Measurements from ENCODE around the gene MCUB.

The MCUB gene

GRCh38 chr4:109699553-109700225 lies 139.6 kb downstream of the MCUB start:
- Histone ChIP-seq H3F3A (ENCODE audit: low read depth) (no peaks in the 10 kb centered on the region), H3K9me2 (replicated peaks; ENCODE audit: low read depth, low read length) (no peaks in the 10 kb centered on the region), H4K20me1 (ENCODE audit: insufficient read depth, low read length, poor library complexity, severe bottlenecking) (peaks cover 7% of the 10 kb centered on the region), H3K9me3 (ENCODE audit: insufficient read depth, low read depth, low read length) (no peaks in the 10 kb centered on the region), H3K4me2 (ENCODE audit: low read depth, low read length, poor library complexity, severe bottlenecking) (peak overlapping the region; percentile 79), H3K79me2 (ENCODE audit: insufficient read depth, low read length) (peaks cover 57% of the 10 kb centered on the region), H3K36me3 (ENCODE audit: insufficient read depth, low read length) (peaks cover 18% of the 10 kb centered on the region; the same call in 1 of the 2 replicates), H3K4me1 (ENCODE audit: insufficient read depth, low read length, poor library complexity, severe bottlenecking) (peaks cover 51% of the 10 kb centered on the region), H3K27me3 (ENCODE audit: insufficient read depth, low read length, poor library complexity, severe bottlenecking) (no peaks in the 10 kb centered on the region), H2AFZ (ENCODE audit: low read length) (no peak overlapping the region), H3K4me3 (ENCODE audit: low read length, poor library complexity, severe bottlenecking) (peak overlapping the region; percentile 6), H3K9ac (ENCODE audit: low read depth, low read length, poor library complexity, severe bottlenecking) (no peak overlapping the region)
- TF ChIP-seq, protein P1, sequence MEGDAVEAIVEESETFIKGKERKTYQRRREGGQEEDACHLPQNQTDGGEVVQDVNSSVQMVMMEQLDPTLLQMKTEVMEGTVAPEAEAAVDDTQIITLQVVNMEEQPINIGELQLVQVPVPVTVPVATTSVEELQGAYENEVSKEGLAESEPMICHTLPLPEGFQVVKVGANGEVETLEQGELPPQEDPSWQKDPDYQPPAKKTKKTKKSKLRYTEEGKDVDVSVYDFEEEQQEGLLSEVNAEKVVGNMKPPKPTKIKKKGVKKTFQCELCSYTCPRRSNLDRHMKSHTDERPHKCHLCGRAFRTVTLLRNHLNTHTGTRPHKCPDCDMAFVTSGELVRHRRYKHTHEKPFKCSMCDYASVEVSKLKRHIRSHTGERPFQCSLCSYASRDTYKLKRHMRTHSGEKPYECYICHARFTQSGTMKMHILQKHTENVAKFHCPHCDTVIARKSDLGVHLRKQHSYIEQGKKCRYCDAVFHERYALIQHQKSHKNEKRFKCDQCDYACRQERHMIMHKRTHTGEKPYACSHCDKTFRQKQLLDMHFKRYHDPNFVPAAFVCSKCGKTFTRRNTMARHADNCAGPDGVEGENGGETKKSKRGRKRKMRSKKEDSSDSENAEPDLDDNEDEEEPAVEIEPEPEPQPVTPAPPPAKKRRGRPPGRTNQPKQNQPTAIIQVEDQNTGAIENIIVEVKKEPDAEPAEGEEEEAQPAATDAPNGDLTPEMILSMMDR (conservative IDR thresholded peaks at IDR 0.05; ENCODE audit: low read length): no peak
- no peak for TF ChIP-seq EZH2phosphoT487 (IDR thresholded peaks at IDR 0.05; ENCODE audit: borderline replicate concordance)

GRCh38 chr4:109701566-109702410 lies 141.7 kb downstream of the MCUB start:
- peaks cover 51% of the 10 kb centered on the region for H3K4me1 ChIP-seq (ENCODE audit: insufficient read depth, low read length, poor library complexity, severe bottlenecking)
- no peaks in the 10 kb centered on the region for H3K27me3 ChIP-seq (ENCODE audit: insufficient read depth, low read length, poor library complexity, severe bottlenecking)
- H3K4me2 ChIP-seq (ENCODE audit: low read depth, low read length, poor library complexity, severe bottlenecking): peak overlapping the region; percentile 79
- no peaks in the 10 kb centered on the region for H3K9me2 ChIP-seq (replicated peaks; ENCODE audit: low read depth, low read length)
- peak overlapping the region; percentile 96 for H3K4me3 ChIP-seq (ENCODE audit: low read length, poor library complexity, severe bottlenecking)
- peaks cover 8% of the 10 kb centered on the region; the same call in 1 of the 2 replicates for H3K36me3 ChIP-seq (ENCODE audit: insufficient read depth, low read length)
- H3F3A ChIP-seq (ENCODE audit: low read depth): no peaks in the 10 kb centered on the region
- peaks cover 57% of the 10 kb centered on the region for H3K79me2 ChIP-seq (ENCODE audit: insufficient read depth, low read length)
- H3K9me3 ChIP-seq (ENCODE audit: insufficient read depth, low read depth, low read length): no peaks in the 10 kb centered on the region
- peak overlapping the region; percentile 96 for H3K9ac ChIP-seq (ENCODE audit: low read depth, low read length, poor library complexity, severe bottlenecking)
- no peaks in the 10 kb centered on the region for H4K20me1 ChIP-seq (ENCODE audit: insufficient read depth, low read length, poor library complexity, severe bottlenecking)
- no peak for TF ChIP-seq EZH2phosphoT487 (IDR thresholded peaks at IDR 0.05; ENCODE audit: borderline replicate concordance)
- TF ChIP-seq, protein P1 (conservative IDR thresholded peaks at IDR 0.05; ENCODE audit: low read length): no peak
- H2AFZ ChIP-seq (ENCODE audit: low read length): peak overlapping the region; percentile 89

DNA sequence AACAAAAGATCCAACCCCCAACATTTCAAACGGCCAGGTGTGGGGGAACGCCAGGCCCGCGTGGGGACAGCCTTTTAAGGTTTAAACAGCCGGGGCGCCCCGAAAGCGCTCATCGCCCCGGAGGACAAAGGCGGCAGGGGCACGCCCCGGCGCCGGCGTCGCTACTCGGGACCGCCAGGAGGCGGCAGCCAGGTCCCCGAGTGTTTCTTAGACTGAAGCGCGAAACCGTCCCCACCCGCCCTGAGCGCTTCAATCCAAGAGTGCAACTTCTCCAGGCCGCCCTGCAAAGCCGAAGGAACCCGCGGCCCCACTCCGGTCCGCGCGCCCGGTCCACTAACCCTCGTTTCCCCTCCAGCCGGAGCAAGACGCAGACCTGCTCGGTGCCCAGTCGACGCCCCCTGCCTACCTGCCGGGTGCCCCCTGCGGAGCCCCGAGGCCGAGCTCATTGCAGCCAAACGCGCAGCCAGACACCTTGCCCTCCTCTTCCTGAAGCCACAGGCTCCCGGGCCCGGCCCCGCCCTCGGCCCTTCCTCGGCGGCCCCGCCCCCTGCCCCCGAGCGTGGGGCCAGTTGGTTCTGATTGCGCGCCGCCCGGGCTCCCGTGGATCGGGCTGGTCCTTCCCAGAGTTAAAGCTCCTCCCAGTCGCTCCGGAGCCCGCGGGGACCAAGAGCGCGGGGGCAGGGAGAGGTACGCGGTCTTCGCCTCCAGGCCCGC lies 143.1 kb downstream of the MCUB start, which contains the start of gene CASP6:
Gene CASP6, minus strand, starts transcription at position 496 of the 714 bp plus-strand sequence. Its CDS starts 50 bp downstream, at position 446.
- Histone ChIP-seq H3F3A (ENCODE audit: low read depth) (no peaks in the 10 kb centered on the region), H2AFZ (ENCODE audit: low read length) (peak within 1 kb of the TSS; percentile 89), H3K27me3 (ENCODE audit: insufficient read depth, low read length, poor library complexity, severe bottlenecking) (no peaks in the 10 kb centered on the region), H3K9me2 (replicated peaks; ENCODE audit: low read depth, low read length) (no peaks in the 10 kb centered on the region), H3K4me3 (ENCODE audit: low read length, poor library complexity, severe bottlenecking) (peak within 1 kb of the TSS; percentile 96), H3K79me2 (ENCODE audit: insufficient read depth, low read length) (peaks cover 47% of the 10 kb centered on the region), H4K20me1 (ENCODE audit: insufficient read depth, low read length, poor library complexity, severe bottlenecking) (no peaks in the 10 kb centered on the region), H3K9ac (ENCODE audit: low read depth, low read length, poor library complexity, severe bottlenecking) (peak within 1 kb of the TSS; percentile 96), H3K4me2 (ENCODE audit: low read depth, low read length, poor library complexity, severe bottlenecking) (peak within 1 kb of the TSS; percentile 79), H3K36me3 (ENCODE audit: insufficient read depth, low read length) (no peaks in the 10 kb centered on the region), H3K4me1 (ENCODE audit: insufficient read depth, low read length, poor library complexity, severe bottlenecking) (peaks cover 47% of the 10 kb centered on the region), H3K9me3 (ENCODE audit: insufficient read depth, low read depth, low read length) (no peaks in the 10 kb centered on the region)
- TF ChIP-seq, protein P1 (conservative IDR thresholded peaks at IDR 0.05; ENCODE audit: low read length): peak; percentile 61
- TF ChIP-seq EZH2phosphoT487 (IDR thresholded peaks at IDR 0.05; ENCODE audit: borderline replicate concordance): no peak

Measured in Loucy (cell line).